NCI-H2196 (cell line): ENCODE results near the gene NKX3-2.

Source experiments
- DNase-seq: peaks from one replicate; lab custom pipeline; 2025; ENCODE audit not compliant: unreplicated experiment; lab: John Stamatoyannopoulos, UW

Gene NKX3-2

DNA sequence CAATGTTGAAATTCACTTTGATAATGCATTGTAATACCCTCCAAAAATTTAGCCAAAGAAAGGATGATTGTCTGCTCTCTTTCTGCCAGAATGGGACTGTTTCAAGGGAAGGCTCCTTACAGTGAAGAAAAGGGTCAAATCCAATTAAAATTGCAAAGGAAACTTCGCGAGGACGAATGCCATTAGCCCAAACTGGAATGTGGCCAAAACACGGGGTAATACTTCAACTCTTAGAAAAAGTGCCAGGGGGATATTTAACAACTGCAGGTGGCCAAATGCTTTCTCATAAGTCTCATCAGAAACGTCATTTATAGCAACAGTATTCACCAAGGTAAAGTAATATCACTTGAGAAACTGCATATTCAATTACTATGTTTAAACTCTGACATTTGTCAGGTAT is 29.0 kb downstream of the NKX3-2 start:
- DNase-seq: no peak

DNA sequence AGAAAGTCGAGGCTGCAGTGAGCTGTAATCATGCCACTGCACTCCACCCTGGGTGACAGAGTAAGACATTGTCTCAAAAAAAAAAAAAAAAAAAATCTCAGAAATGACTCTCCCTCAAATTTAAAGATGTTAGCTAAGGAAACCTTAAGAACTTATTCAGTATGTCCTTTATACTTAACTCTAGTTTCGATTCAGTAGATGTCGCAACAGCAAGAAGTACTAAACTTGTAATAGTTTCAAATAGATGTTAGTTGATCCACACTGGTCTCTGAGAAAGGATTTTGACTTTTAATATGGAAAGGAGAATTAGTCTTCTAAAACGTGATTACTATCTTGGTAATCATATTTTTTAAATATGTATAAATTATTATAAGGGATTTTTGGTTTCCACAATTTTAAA is 29.6 kb downstream of the NKX3-2 start:
- DNase-seq: no peak

DNA sequence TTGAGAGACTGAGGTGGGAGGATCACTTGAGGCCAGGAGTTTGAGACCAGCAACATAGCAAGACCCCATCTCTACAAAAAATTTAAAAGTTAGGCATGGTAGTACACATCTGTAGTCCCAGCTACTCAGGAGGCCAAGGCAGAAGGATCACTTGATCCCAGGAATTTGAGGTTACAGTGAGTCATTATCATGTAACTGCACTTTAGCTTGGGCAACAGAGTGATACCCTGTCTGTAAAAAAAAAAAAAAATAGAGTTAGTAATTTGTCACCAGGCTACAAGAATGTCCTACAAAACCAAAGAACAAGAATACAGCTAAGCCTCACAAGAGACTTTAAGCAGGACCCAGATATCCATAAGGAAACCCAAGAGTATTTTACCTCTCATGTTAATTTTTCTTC is 33.2 kb downstream of the NKX3-2 start:
- no peak for DNase-seq

DNA sequence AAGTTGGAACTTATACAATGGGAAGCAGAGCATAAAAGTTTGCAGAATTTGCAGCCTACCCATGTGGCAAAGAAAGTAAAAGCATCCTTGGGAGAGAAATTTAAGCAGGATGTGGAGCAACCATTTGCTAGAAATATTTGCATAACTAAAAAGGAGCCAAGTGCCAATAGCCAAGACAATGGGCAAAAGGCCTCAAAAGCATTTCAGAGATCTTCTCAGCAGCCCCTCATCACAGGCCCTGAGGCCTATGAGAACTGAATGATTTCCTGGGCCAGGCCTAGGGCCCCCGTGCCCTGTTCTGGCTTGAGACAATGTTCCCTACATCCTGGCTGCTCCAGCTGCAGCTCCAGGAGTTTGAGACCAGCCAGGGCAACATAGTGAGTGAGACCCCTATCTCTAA is 34.9 kb downstream of the NKX3-2 start:
- no peak for DNase-seq

DNA sequence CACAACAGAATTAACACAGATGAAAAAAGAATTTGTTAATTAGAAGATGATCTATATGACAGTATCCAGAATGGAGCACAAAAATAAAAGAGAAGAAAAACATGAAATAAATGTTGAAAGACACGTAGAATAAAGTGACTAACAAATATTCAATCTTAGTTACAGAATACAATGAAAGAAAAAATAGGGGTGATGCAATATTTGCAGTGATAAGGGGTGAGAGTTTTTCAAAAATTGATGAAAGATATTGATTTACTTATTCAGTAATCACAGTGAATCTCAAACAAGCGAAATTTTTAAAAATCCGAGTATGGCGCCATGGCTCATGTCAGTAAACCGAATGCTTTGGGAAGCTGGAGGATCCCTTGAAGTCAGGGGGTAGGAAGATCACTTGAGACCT is 39.9 kb downstream of the NKX3-2 start:
- no peak for DNase-seq

DNA sequence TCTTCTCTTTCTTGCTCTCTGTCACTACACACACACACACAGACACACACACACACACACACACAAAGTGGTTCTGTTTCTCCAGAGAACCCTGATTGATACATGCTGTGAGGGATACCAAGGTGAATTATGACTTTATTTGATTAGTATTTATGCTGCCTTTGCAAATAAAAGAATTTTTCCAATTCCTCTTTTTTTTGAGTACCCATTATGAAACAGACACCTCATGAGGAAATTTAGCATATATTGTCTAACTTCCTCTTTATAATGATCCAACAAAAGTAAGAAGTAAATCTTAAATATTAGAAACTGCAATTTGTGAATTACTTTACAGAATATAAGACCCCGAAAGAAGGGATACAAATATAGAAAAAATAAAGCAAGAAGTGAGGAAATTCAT is 45.8 kb downstream of the NKX3-2 start:
- DNase-seq: no peak

DNA sequence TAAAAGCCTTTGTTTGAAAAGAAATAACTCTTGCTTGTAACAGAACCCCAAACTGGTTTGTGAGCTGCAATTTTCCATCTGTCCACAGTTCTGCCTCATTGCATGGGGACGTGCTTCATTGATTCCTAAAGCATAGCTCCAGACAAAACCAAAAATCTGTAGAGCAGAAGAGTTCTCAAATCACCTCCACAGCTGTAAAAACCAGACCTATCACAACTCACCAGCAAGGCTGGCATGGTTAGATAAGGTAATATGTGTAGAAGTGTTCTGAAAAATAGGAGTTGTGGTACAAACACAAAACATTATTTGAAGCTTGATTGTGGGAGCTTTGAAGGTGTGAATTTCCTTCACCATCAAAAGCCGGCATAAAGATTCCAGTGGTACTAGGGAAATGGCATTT is 47.7 kb downstream of the NKX3-2 start:
- DNase-seq: no peak

DNA sequence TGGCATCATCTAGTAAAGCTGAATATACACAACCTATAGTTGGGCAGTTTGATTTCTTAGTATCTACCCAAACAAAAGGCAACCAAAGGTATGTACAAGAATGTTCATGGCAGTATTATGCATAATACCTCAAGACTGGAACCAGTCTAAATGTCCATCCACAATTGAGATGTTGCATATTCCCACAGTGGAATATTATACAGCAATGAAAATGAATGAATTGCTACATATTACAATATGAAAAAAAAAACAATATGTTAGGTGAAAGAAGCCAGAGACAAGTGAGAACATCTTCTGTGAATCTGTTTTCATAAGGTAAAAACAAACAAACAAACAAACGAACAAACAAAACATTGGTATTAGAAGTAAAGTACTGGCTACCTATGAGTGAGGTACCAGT is 48.6 kb downstream of the NKX3-2 start:
- DNase-seq: no peak

DNA sequence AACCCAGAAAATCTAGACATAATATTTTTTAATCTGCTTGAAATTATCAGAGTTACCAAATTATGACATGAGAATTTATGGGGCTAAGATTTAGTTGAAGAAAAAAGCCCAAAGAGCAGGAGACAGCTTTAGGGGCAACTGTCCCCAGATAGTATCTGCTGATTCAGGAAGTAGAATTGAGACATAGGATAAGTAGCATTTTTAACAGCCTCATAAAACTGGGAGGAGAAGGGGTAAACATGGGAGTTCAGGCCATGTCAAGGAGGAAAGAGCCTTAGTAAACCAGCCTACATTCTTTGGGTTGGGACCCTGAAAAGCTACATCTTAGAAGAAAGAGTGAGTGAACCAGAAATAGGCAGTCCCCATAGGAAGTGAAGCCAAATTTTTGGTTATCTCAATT is 50.5 kb downstream of the NKX3-2 start:
- DNase-seq: no peak

DNA sequence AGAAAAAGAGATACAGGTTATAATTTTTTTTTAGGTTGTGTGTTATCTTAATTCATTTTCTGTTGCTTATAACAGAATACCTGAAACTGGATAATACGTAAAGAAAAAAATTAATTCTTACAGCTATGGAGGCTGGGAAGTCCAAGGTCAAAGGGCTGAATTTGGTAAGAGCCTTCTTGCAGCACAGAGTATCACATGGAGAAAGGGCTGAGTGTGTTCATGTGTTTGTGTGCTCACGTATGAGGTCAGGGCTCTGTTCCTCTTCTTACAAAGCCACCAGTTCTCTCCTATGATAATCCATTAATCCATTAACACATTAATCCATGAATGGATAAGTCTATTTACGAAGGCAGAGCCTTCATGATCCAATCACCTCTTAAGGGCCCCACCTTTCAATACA is 51.6 kb downstream of the NKX3-2 start:
- no peak for DNase-seq
